MM.1S (cell line): ENCODE results near the gene BMERB1.
"Not testable (repeated sequence)": the region's sequence is repeated elsewhere in the genome, so short reads cannot be mapped to it uniquely, and the experiment has no call there.

ENCODE experiments used
- DNase-seq: peaks from one replicate; pipeline ENCODE4 v3.0.0-alpha.2; 2015
- H2AFZ ChIP-seq: fragments of 300-600 bp; sonication (generic); 2 replicates; pipeline ENCODE4 v1.6.0; 2016; ENCODE audit warnings: antibody characterized with exemption, low read length
- H3F3A ChIP-seq: fragments of 300-600 bp; sonication (generic); 2 replicates; pipeline ENCODE4 v1.6.1; 2016; ENCODE audit warnings: mild to moderate bottlenecking, antibody characterized with exemption, low read length, moderate library complexity, mixed read lengths; ENCODE audit not compliant: insufficient read depth
- H3K27ac ChIP-seq: fragments of 300-600 bp; sonication (generic); 2 replicates; pipeline ENCODE4 v1.5.1; 2016; ENCODE audit warnings: mild to moderate bottlenecking, low read length
- H3K27me3 ChIP-seq: fragments of 300-600 bp; sonication (generic); replicated peaks from 2 replicates; pipeline ENCODE4 v1.6.0; 2016; ENCODE audit warnings: low read length; ENCODE audit not compliant: insufficient read depth
- H3K36me3 ChIP-seq: fragments of 300-600 bp; sonication (generic); replicated peaks from 2 replicates; pipeline ENCODE4 v1.6.1; 2016; ENCODE audit warnings: mild to moderate bottlenecking, low read length, mixed read lengths; ENCODE audit not compliant: insufficient read depth
- H3K4me1 ChIP-seq: fragments of 300-600 bp; sonication (generic); 2 replicates; pipeline ENCODE4 v1.6.1; 2016; ENCODE audit warnings: low read length, mixed read lengths
- H3K4me2 ChIP-seq: fragments of 300-600 bp; sonication (generic); 2 replicates; pipeline ENCODE4 v1.6.0; 2016; ENCODE audit warnings: low read depth, low read length
- H3K4me3 ChIP-seq: fragments of 300-600 bp; sonication (generic); 2 replicates; pipeline ENCODE4 v1.5.1; 2016; ENCODE audit warnings: low read length, mixed read lengths
- H3K79me2 ChIP-seq: fragments of 300-600 bp; sonication (generic); 2 replicates; pipeline ENCODE4 v1.6.1; 2016; ENCODE audit warnings: mixed run types, low read length, mixed read lengths
- H3K9ac ChIP-seq: fragments of 300-600 bp; sonication (generic); 2 replicates; pipeline ENCODE4 v1.6.1; 2016; ENCODE audit warnings: low read length, mixed read lengths
- H3K9me2 ChIP-seq: fragments of 300-600 bp; sonication (generic); replicated peaks from 2 replicates; pipeline ENCODE4 v1.6.1; 2016; ENCODE audit warnings: mild to moderate bottlenecking, low read length, mixed read lengths; ENCODE audit not compliant: insufficient read depth
- H3K9me3 ChIP-seq: fragments of 300-600 bp; sonication (generic); replicated peaks from 2 replicates; pipeline ENCODE4 v1.6.1; 2016; ENCODE audit warnings: mild to moderate bottlenecking, low read length, mixed read lengths; ENCODE audit not compliant: insufficient read depth
- H4K20me1 ChIP-seq: fragments of 300-600 bp; sonication (generic); 2 replicates; pipeline ENCODE4 v1.6.1; 2016; ENCODE audit warnings: mild to moderate bottlenecking, low read length, moderate library complexity, mixed read lengths; ENCODE audit not compliant: insufficient read depth
- CTCF ChIP-seq: fragments of 300-600 bp; sonication (generic); IDR thresholded peaks from 2 replicates; pipeline ENCODE4 v1.5.1; 2016; ENCODE audit warnings: antibody characterized with exemption, low read length, mixed read lengths
- EZH2 ChIP-seq: fragments of 300-600 bp; sonication (generic); optimal IDR thresholded peaks from 2 replicates; pipeline ENCODE3; 2017; ENCODE audit warnings: low read depth, mild to moderate bottlenecking, antibody characterized with exemption, low read length, mixed read lengths
- EZH2phosphoT487 ChIP-seq: fragments of 300-600 bp; sonication (generic); IDR thresholded peaks from 2 replicates; pipeline ENCODE4 v1.6.1; 2018; ENCODE audit warnings: antibody characterized with exemption, low read length

Gene BMERB1

DNA sequence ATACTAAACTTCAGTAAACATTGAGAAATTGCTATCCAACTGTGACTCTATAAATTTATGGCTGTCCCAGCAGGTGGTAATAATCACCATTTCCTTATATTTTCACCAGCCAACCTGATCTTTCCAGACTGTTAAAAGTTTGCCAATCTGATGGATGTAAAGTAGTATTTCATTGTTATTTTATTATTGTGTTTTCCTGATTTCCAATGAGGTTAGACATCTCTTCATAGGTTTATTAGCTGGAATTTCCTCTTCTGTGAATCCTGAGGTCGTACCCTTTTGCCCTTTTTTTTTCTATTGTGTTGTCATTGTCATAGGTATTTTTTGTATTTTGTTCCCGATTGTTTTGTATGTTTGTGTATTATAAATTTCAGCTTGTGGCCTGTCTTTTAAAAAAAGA is 31.7 kb downstream of the BMERB1 start:
- Histone ChIP-seq H3F3A (no peaks in the 10 kb centered on the region), H3K4me3 (no peak overlapping the region), H3K36me3 (no peaks in the 10 kb centered on the region), H4K20me1 (no peaks in the 10 kb centered on the region), H3K27ac (no peak overlapping the region), H3K4me2 (no peak overlapping the region), H3K9me2 (no peaks in the 10 kb centered on the region), H2AFZ (no peak overlapping the region), H3K79me2 (no peaks in the 10 kb centered on the region), H3K9me3 (no peaks in the 10 kb centered on the region), H3K4me1 (no peaks in the 10 kb centered on the region), H3K27me3 (no peaks in the 10 kb centered on the region), H3K9ac (no peak overlapping the region)
- DNase-seq, result no peak
- no peak for TF ChIP-seq EZH2
- TF ChIP-seq CTCF, result no peak
- TF ChIP-seq EZH2phosphoT487, result no peak

DNA sequence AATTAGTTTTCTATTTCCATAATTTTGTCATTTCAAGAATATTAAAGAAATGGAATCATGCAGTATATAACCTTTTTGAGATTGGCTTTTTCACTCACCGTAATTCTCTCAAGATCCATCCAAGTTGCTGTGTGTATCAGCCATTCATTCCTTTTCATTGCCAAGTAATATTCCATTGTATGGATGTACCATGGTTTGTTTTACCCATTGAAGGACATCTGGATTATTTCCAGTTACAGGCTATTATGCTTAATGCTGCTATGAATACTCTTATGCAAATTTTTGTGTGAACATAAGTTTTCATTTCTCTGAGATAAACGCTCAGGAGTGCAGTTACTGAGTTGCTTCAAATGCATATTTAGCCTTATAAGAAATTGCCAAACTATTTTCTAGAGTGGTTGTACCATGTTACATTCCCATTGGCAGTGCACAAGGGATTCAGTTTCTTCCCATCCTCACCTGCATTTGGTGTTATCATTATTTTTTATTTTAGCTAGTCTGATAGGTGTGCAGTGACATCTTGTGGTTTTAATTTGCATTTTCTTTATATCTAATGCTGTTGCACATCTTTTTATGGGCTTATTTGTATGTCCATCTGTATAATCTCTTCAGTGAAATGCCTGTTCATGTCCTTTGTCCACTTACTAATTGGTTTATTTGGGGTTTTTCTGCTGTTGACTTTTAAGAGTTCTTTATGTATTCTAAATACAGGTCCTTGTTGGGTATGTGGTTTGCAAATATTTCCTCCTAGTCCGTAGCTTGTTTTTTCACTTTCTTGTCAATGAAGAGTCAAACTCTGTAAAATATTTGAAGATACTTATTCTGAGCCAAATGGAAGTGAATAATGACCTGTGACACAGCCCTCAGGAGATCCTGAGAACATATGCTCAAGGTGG is 32.7 kb downstream of the BMERB1 start:
- H3K9ac ChIP-seq, result no peak overlapping the region
- H3K27me3 ChIP-seq, result no peaks in the 10 kb centered on the region
- H4K20me1 ChIP-seq, result no peaks in the 10 kb centered on the region
- H3K4me3 ChIP-seq, result no peak overlapping the region
- H3K9me2 ChIP-seq, result no peaks in the 10 kb centered on the region
- no peak overlapping the region for H3K27ac ChIP-seq
- TF ChIP-seq CTCF (peak; percentile 46), EZH2phosphoT487 (no peak), EZH2 (no peak)
- H3K4me1 ChIP-seq, result no peaks in the 10 kb centered on the region
- H3K36me3 ChIP-seq, result no peaks in the 10 kb centered on the region
- H3F3A ChIP-seq, result no peaks in the 10 kb centered on the region
- H3K9me3 ChIP-seq, result no peaks in the 10 kb centered on the region
- peak; percentile 26 for DNase-seq
- no peak overlapping the region for H2AFZ ChIP-seq
- H3K79me2 ChIP-seq, result no peaks in the 10 kb centered on the region
- H3K4me2 ChIP-seq, result no peak overlapping the region

DNA sequence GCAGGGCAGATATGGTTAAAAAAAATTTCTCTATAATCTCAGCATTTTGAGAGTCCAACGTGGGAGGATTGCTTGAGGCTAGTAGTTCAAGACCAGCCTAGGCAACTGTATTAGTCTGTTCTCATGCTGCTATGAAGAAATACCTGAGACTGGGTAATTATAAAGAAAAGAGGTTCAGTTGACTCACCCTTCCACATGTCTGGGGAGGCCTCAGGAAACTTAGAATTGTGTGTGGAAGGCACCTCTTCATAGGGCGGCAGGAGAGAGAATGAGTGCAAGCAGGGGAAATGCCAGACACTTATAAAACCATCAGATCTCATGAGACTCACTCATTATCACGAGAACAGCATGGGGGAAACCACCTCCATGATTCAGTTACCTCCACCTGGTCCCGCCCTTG is 42.6 kb downstream of the BMERB1 start:
- H3K9me3 ChIP-seq, H3F3A ChIP-seq, H3K4me2 ChIP-seq, H4K20me1 ChIP-seq, H3K4me1 ChIP-seq, DNase-seq, H3K4me3 ChIP-seq, H3K9ac ChIP-seq, H3K9me2 ChIP-seq, H3K27ac ChIP-seq, H3K36me3 ChIP-seq, H3K79me2 ChIP-seq, H3K27me3 ChIP-seq, H2AFZ ChIP-seq: not testable (repeated sequence)

DNA sequence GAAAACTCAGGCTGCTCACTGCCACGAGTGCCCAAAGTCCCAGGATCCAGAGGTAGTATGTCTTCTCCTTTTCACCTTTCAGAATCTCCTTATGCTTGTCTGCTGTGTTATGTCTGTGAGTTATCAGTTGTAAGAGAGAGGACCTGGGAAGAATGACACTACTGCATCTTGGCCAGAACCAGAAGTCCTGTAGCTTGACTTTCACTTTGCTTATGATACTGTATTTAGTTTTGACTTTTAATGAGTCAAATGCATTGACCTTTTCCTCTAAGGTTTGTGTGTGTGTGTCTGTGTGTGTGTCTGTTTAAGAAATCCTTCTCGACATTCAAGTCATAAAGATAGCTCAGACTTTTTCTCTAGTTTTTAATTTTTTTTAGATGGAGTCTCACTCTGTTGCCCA is 43.4 kb downstream of the BMERB1 start:
- H2AFZ ChIP-seq, result no peak overlapping the region
- no peaks in the 10 kb centered on the region for H3K9me2 ChIP-seq
- no peak overlapping the region for H3K27ac ChIP-seq
- H3K4me3 ChIP-seq, result no peak overlapping the region
- no peaks in the 10 kb centered on the region for H3K79me2 ChIP-seq
- H3F3A ChIP-seq, result no peaks in the 10 kb centered on the region
- H4K20me1 ChIP-seq, result no peaks in the 10 kb centered on the region
- no peaks in the 10 kb centered on the region for H3K4me1 ChIP-seq
- H3K4me2 ChIP-seq, result no peak overlapping the region
- TF ChIP-seq EZH2phosphoT487, result no peak
- TF ChIP-seq EZH2, result no peak
- no peak for TF ChIP-seq CTCF
- DNase-seq, result no peak
- no peaks in the 10 kb centered on the region for H3K36me3 ChIP-seq
- H3K9ac ChIP-seq, result no peak overlapping the region
- no peaks in the 10 kb centered on the region for H3K9me3 ChIP-seq
- no peaks in the 10 kb centered on the region for H3K27me3 ChIP-seq
